GM12865 (cell line): Measurements from ENCODE around the gene TMEM151A.
A peak's percentile ranks its signal among the peaks of the same experiment; 100 is the strongest.

ENCODE experiments used
- DNase-seq: peaks from one replicate; pipeline ENCODE4 v3.0.0; 2010; ENCODE audit warnings: low read depth
- H3K4me3 ChIP-seq: 2 replicates; pipeline ENCODE4 v1.5.1; 2011; ENCODE audit warnings: mild to moderate bottlenecking, low read depth, low read length, control low read depth
- TF ChIP-seq, protein P1 (sequence below): IDR thresholded peaks from 2 replicates; pipeline ENCODE4 v1.5.1; 2011; ENCODE audit warnings: low read length, control low read depth, low read depth, inconsistent platforms; ENCODE audit not compliant: insufficient read depth; ENCODE audit errors: missing control alignments

TMEM151A gene

DNA sequence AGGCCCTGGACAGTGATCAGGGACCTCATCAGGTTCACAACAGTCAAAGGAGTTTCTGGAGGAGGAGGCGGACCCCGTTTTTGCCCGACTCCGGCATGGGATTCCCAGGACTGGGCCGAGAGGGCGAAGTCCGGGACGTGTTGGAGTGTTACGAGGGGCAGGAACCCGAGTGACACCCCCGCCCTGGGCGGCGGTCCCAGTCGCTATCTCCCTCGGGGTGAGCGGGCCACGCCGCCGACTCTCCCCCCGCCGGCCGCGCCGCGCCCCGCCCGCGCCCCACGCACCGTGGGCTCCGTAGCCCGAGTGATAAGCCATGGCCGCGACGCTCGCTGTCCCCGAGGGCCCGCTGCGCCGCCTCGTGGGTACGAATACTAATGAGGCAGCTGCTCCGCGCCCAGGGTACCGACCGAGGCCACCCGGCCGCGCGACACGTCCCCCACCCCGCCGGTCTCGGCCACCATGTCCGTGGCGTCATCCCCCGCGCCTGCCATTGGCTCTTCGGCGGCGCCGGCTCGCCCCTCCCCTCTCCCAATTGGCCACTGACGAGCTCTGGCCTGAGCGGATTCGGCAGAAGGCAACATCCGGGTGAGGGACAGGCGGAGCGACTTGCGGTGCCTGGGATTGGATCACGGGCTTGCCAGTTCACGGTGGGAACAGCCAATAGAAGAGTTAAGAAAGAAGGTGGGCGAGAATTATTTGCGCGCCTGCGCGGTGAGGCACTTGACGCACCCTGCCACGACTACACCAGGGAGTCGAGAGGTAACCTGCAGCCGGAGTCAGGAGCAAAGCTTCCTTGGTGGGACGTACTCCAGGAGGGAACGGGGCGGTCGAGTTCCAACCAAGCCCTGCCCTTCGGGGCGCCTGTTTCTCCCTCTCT is 2.8 kb upstream of the TMEM151A start, which contains the start of gene YIF1A:
YIF1A (minus strand) TSS at position 473 of the 877 bp plus-strand sequence; CDS start at position 315, 158 bp downstream.
- peak; percentile 100 for DNase-seq
- TF ChIP-seq, protein P1, sequence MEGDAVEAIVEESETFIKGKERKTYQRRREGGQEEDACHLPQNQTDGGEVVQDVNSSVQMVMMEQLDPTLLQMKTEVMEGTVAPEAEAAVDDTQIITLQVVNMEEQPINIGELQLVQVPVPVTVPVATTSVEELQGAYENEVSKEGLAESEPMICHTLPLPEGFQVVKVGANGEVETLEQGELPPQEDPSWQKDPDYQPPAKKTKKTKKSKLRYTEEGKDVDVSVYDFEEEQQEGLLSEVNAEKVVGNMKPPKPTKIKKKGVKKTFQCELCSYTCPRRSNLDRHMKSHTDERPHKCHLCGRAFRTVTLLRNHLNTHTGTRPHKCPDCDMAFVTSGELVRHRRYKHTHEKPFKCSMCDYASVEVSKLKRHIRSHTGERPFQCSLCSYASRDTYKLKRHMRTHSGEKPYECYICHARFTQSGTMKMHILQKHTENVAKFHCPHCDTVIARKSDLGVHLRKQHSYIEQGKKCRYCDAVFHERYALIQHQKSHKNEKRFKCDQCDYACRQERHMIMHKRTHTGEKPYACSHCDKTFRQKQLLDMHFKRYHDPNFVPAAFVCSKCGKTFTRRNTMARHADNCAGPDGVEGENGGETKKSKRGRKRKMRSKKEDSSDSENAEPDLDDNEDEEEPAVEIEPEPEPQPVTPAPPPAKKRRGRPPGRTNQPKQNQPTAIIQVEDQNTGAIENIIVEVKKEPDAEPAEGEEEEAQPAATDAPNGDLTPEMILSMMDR, result no peak
- peak within 1 kb of the TSS; percentile 80 for H3K4me3 ChIP-seq

DNA sequence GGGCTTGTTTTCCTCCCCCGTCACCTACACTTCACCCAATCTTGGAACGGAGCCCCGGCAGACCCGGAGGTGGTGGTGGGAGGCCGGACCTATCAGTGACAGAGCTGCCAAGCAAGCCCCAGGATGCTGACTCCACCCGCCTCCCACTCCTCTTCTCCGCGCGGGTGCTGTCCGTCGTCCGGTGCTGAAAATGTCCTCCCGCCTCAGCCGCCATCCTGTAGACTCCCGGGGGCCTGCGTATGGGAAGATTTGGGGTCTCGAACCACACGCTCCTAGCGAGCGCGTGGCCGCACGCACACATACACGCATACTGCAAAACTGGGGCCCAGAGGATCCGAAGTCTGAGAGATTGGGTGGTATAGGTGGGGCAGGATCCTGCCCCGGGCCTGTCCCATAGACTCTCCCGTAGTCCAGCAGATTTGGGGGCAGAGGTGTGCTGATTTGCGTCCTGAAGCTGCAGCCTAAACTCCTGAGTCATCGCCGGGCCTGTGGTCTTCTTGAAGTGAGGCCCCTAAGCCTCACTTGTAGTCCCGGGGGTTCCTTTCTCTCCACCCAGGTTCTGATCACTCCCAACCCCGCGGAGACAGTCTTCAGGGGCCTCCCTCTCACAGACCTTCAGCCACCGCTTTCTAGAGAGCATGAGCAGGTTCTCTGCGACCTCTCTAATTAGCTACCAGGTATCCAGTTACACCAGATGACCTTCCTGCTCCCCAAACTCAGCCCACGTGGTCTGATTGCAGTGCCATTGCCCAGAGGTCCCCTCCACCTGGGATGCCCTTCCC is 2.0 kb upstream of the TMEM151A start:
- peak; percentile 87 for DNase-seq
- H3K4me3 ChIP-seq, result peak overlapping the region; percentile 60
- TF ChIP-seq, protein P1, result no peak

DNA sequence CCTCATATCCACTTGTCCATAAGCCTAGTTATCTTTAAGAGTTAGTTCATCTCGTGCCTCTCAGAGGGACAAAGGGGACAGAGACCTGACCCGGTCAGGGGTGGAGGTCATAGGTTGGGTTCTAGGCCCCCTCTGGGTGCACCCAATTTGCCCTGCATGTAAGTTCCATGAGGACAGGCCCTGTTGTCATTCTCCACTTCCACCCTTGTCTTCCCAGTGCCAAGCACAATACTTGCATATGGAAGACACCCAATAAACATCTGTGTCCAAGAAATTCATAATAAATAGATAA is 1.4 kb upstream of the TMEM151A start:
- no peak for DNase-seq
- TF ChIP-seq, protein P1, result no peak
- no peak overlapping the region for H3K4me3 ChIP-seq

DNA sequence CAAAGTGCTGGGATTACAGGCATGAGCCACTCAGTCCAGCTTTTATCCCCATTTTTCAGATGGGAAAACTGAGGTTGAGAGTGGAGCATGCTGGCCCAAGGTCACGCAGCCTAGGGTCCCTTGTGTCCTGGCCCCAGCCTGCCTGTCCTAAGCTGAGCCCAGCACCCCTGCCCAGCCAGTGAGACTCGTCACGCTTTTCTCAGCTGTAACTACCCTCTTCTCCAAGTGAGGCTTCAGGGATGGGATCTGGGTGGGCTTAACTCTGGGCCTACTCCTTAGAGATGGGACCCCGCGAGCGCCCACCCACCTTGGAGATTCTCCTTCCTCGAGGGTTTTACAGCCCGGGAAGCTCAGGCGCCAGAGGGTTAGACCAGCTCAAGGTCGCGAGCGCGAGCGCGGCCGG is 390 bp upstream of the TMEM151A start:
- DNase-seq, result no peak
- no peak overlapping the region for H3K4me3 ChIP-seq
- TF ChIP-seq, protein P1, result no peak

DNA sequence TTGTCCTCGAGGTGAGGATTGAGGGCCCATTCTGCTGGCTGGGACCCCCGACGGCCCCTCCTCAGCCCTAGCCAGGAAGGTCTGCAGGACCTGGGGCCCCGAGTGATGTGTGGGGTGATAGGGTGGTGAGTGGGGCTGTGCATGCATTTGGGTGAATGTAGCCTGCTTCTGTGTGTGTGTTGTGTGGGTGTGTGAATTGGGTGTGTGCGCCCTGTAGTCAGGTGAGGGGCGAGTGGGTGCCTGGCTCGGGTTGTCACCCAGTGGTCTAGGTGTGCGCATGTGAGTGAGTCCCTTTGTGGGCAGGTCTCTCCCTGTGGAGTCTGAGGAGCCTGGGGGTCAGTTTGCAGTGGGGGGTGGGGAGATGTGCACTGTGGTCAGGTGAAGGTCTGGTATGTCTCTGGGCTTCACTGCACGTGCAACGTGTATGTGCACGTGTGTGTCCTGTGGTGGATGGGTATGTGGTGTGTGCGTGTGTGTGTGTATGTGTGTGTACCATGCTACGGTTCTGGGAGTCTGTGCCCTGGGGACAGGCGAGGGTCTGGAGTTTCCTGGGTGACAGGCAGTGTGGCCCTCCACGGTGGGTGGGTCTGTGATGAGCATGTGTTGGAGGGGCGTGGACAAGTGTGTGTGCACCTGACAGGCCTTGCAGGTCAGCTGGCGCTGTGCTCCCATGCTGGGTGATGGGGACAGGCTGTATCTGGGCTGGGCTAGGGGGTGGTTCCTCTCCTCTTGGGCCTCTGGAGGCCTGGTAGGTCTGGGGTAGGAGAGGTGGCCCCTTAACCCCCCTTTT is 1.0 kb downstream of the TMEM151A start:
- H3K4me3 ChIP-seq, result no peak overlapping the region
- TF ChIP-seq, protein P1, result no peak
- DNase-seq, result no peak

DNA sequence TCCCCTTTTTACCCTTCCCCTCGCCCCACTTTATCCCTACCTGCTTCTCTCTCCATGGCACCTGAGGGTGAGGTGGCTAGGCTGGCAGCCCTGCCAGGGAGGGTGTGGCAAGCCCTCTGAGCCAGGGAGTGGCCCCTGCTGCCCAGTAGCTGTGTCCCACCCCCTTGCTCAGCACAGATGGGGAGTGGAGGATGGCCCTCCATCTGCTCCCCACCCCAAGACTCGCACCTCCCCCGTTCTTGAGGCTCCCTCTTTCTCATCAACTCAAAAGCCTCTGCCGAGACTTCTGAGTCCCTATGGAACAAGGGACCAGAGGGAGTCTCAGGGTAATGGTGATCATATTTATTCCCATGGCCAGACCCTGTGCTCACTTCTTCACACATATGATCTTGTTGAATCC is 1.7 kb downstream of the TMEM151A start:
- TF ChIP-seq, protein P1, result no peak
- no peak for DNase-seq
- H3K4me3 ChIP-seq, result no peak overlapping the region
